Fibroblast of skin of right quadriceps (primary cell): ENCODE results near the gene PTPN9.
"Not testable (repeated sequence)": the region's sequence is repeated elsewhere in the genome, so short reads cannot be mapped to it uniquely, and the experiment has no call there.

Source experiments
- DNase-seq: peaks from one replicate; pipeline ENCODE4 v3.0.0-alpha.2; 2013

Gene PTPN9

GRCh38 chr15:75452865-75453702 is 126.0 kb downstream of the PTPN9 start:
- peak; percentile 38 for DNase-seq

GRCh38 chr15:75452364-75452864 is 126.7 kb downstream of the PTPN9 start:
- DNase-seq: peak; percentile 77

GRCh38 chr15:75451674-75452363 is 127.3 kb downstream of the PTPN9 start, which contains the start of gene SIN3A:
Gene SIN3A, minus strand, starts transcription at chr15:75451690. Its CDS starts 21,315 bp downstream, at chr15:75430375.
- peak; percentile 100 for DNase-seq

- DNase-seq: no peak
Observed at GRCh38 chr15:75451202-75451673, 127.9 kb downstream of the PTPN9 start.

GRCh38 chr15:75450307-75451201 is 128.6 kb downstream of the PTPN9 start:
- peak; percentile 98 for DNase-seq

- DNase-seq: no peak
Observed at GRCh38 chr15:75449585-75450306, 129.4 kb downstream of the PTPN9 start.

GRCh38 chr15:75448171-75448570 is 130.9 kb downstream of the PTPN9 start:
- not testable (repeated sequence) for DNase-seq

- DNase-seq: no peak
Observed at GRCh38 chr15:75446151-75446550, 133.0 kb downstream of the PTPN9 start.

GRCh38 chr15:75445324-75445723 is 133.8 kb downstream of the PTPN9 start:
- DNase-seq: not testable (repeated sequence)

- peak; percentile 70 for DNase-seq
Observed at GRCh38 chr15:75443972-75444453, 135.1 kb downstream of the PTPN9 start.

GRCh38 chr15:75437721-75438120 is 141.4 kb downstream of the PTPN9 start:
- no peak for DNase-seq

- no peak for DNase-seq
Observed at GRCh38 chr15:75436881-75437280, 142.2 kb downstream of the PTPN9 start.

- no peak for DNase-seq
Observed at GRCh38 chr15:75431682-75432081, 147.4 kb downstream of the PTPN9 start.

GRCh38 chr15:75431270-75431669 is 147.8 kb downstream of the PTPN9 start:
- no peak for DNase-seq

GRCh38 chr15:75430259-75430658 is 148.9 kb downstream of the PTPN9 start:
- no peak for DNase-seq

GRCh38 chr15:75428152-75428551 is 151.0 kb downstream of the PTPN9 start:
- DNase-seq: no peak

- DNase-seq: no peak
Observed at GRCh38 chr15:75425966-75426500, 153.1 kb downstream of the PTPN9 start.

GRCh38 chr15:75422554-75422953 is 156.6 kb downstream of the PTPN9 start:
- DNase-seq: no peak

GRCh38 chr15:75420698-75421097 is 158.4 kb downstream of the PTPN9 start:
- peak; percentile 10 for DNase-seq

- no peak for DNase-seq
Observed at GRCh38 chr15:75416584-75416983, 162.5 kb downstream of the PTPN9 start.
